Measurements from ENCODE around the gene PLEKHA5. TPM values are rescaled to one million over a fixed set of nuclear protein-coding genes. Genes with fewer than 3 reads are reported as not detected.

PLEKHA5 gene
- total RNA-seq, 2 donors from 2014 or later = 8.9 to 10.3 TPM

DNA sequence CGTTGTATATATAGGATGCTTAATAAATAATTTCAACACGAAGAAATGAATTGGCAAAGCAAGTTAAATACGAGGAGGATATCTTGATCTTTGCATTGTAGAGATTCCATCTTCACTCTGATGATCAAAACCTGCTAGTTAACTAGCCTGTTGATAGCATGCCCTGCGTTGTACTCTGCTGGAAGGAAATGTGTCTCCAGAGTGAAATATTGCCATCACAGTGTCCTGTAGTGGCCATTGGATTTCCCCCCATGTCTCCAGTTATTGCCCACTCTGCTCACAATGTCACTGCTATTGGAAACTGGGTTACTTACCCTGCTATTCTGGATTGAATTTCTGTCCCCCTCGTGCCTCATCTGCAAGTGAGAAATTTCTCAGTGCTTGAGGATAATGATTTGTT lies 109.6 kb downstream of the PLEKHA5 start:
- Mint-ChIP-seq H3K4me1 (peaks cover 9% of the 10 kb centered on the region), H3K27me3 (no peaks in the 10 kb centered on the region), H3K4me3 (no peak overlapping the region), H3K27ac (no peak overlapping the region), H3K36me3 (ENCODE audit: low read depth) (no peaks in the 10 kb centered on the region)
- no peak for ATAC-seq
- no peaks in the 10 kb centered on the region for H3K9me3 ChIP-seq (ENCODE audit: control insufficient read depth, low read length, poor library complexity, severe bottlenecking)
- no peak for DNase-seq

DNA sequence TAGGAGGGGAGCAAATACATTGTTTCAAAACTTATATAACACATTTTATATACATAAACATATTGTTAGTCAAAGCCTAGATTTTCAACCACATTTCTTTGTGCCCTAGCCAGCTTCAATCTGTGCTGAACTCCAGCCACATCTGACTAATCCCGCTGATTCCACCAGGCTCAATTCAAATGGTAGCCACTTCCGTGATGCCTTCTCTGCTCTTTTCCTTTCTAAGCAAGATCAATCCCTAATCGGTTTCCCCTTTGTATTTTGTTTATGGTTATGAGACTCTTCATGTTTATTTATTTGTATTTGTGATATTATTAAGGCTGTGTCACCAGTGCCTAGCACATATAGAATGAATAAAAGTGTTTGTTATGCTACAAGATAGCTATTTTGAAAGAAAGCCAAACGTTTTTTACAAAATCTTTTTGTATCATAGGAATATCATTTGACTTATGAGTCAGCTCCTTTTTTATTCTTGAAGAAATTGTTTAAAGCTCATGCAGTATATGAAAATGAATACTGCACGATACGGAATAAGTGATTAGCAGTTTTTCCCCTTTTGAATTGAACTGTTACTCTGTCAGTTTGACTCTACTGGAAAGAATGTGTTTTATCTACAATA lies 110.2 kb downstream of the PLEKHA5 start:
- no peak overlapping the region for H3K4me3 Mint-ChIP-seq
- peaks cover 5% of the 10 kb centered on the region for H3K4me1 Mint-ChIP-seq
- H3K27ac Mint-ChIP-seq = no peak overlapping the region

DNA sequence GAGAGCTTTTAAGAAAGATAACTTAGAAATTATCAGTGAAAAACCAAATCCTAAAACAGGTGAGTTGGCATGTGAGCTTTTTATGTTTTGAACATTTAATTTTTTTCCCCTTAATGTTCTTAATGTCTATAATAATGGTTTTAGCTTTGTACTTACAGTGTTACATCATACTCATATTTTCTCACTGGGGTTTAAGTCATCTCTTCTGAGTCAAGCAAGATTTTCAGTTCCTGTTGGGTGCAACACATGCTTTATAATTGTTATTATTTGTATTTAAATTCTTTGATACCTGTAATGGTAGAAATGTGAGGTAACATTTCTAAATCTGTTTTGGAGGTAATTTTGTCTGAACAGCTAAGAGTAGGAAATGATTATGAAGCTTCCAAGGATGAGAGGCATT lies 113.0 kb downstream of the PLEKHA5 start:
- no peak for DNase-seq
- no peak for ATAC-seq
- H3K4me3 Mint-ChIP-seq = no peak overlapping the region
- no peaks in the 10 kb centered on the region for H3K9me3 ChIP-seq (ENCODE audit: control insufficient read depth, low read length, poor library complexity, severe bottlenecking)
- no peaks in the 10 kb centered on the region for H3K27me3 Mint-ChIP-seq
- no peak overlapping the region for H3K27ac Mint-ChIP-seq
- H3K4me1 Mint-ChIP-seq = peaks cover 2% of the 10 kb centered on the region
- H3K36me3 Mint-ChIP-seq (ENCODE audit: low read depth) = no peaks in the 10 kb centered on the region

More for the DNA sequence above, 110.2 kb downstream of the PLEKHA5 start:
- no peaks in the 10 kb centered on the region for H3K9me3 ChIP-seq (ENCODE audit: control insufficient read depth, low read length, poor library complexity, severe bottlenecking)
- H3K36me3 Mint-ChIP-seq (ENCODE audit: low read depth) = no peaks in the 10 kb centered on the region
- no peaks in the 10 kb centered on the region for H3K27me3 Mint-ChIP-seq
- no peak for DNase-seq
- no peak for ATAC-seq

- Mint-ChIP-seq H3K27me3 (no peaks in the 10 kb centered on the region), H3K36me3 (ENCODE audit: low read depth) (no peaks in the 10 kb centered on the region), H3K4me3 (no peak overlapping the region), H3K4me1 (peaks cover 2% of the 10 kb centered on the region), H3K27ac (no peak overlapping the region)
- no peak for ATAC-seq
- DNase-seq = no peak
- H3K9me3 ChIP-seq (ENCODE audit: control insufficient read depth, low read length, poor library complexity, severe bottlenecking) = no peaks in the 10 kb centered on the region
Observed at GRCh38 chr12:19243551-19243950, 114.0 kb downstream of the PLEKHA5 start.

GRCh38 chr12:19244312-19244711 lies 114.8 kb downstream of the PLEKHA5 start:
- no peak for ATAC-seq
- no peak overlapping the region for H3K27ac Mint-ChIP-seq
- no peaks in the 10 kb centered on the region for H3K9me3 ChIP-seq (ENCODE audit: control insufficient read depth, low read length, poor library complexity, severe bottlenecking)
- H3K4me1 Mint-ChIP-seq = peaks cover 2% of the 10 kb centered on the region
- H3K27me3 Mint-ChIP-seq = no peaks in the 10 kb centered on the region
- DNase-seq = no peak
- H3K36me3 Mint-ChIP-seq (ENCODE audit: low read depth) = no peaks in the 10 kb centered on the region
- H3K4me3 Mint-ChIP-seq = no peak overlapping the region

DNA sequence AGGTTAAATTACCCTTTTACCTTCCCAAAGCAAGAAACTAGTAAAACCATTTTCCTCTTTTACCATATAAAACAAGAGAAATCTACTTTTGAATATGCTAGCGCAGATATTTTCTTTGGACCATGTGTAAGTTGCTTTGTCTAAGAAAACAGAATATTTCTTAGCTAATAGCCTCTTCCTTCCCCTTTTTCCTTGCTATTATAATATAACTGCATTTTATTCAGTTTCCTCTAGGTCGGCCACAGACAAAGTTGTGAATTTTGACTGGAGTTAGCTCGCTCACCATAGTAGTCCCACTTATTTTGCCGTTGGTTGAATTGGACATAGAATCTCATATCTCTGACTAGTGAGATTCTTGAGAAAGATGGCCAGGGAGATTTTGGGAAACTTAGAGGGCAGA lies 115.6 kb downstream of the PLEKHA5 start:
- H3K4me3 Mint-ChIP-seq = no peak overlapping the region
- no peaks in the 10 kb centered on the region for H3K27me3 Mint-ChIP-seq
- no peaks in the 10 kb centered on the region for H3K36me3 Mint-ChIP-seq (ENCODE audit: low read depth)
- no peaks in the 10 kb centered on the region for H3K9me3 ChIP-seq (ENCODE audit: control insufficient read depth, low read length, poor library complexity, severe bottlenecking)
- no peak for ATAC-seq
- no peak for DNase-seq
- peaks cover 2% of the 10 kb centered on the region for H3K4me1 Mint-ChIP-seq
- no peak overlapping the region for H3K27ac Mint-ChIP-seq

- no peak for DNase-seq
- no peaks in the 10 kb centered on the region for H3K27me3 Mint-ChIP-seq
Observed at GRCh38 chr12:19245666-19246065, 116.1 kb downstream of the PLEKHA5 start.

DNA sequence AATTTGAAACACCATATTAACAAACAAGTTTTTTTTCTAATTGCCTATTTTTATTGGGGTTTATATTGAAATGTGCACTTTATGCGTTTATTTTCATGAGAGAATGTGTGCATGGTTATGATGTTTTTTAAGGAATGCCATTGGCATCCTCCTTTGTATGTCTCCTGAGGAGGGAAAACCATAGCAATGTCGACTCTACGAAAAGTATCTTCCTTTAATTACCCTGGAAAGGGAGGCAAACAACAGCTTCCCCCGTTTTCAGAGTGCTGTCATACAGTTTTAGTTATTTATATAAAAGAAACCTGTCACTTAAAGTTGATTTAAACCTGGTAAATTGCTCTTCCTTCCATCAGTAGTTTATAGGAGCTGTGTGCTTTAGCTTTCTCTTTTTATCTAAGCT lies 117.4 kb downstream of the PLEKHA5 start:
- no peaks in the 10 kb centered on the region for H3K9me3 ChIP-seq (ENCODE audit: control insufficient read depth, low read length, poor library complexity, severe bottlenecking)
- ATAC-seq (no peak), DNase-seq (no peak)
- H3K36me3 Mint-ChIP-seq (ENCODE audit: low read depth) = no peaks in the 10 kb centered on the region
- H3K4me1 Mint-ChIP-seq = peaks cover 2% of the 10 kb centered on the region
- H3K4me3 Mint-ChIP-seq = no peak overlapping the region
- no peak overlapping the region for H3K27ac Mint-ChIP-seq
- H3K27me3 Mint-ChIP-seq = no peaks in the 10 kb centered on the region

More at GRCh38 chr12:19245666-19246065, 116.1 kb downstream of the PLEKHA5 start:
- ATAC-seq = no peak
- H3K9me3 ChIP-seq (ENCODE audit: control insufficient read depth, low read length, poor library complexity, severe bottlenecking) = no peaks in the 10 kb centered on the region
- peaks cover 2% of the 10 kb centered on the region for H3K4me1 Mint-ChIP-seq
- no peaks in the 10 kb centered on the region for H3K36me3 Mint-ChIP-seq (ENCODE audit: low read depth)
- no peak overlapping the region for H3K27ac Mint-ChIP-seq
- no peak overlapping the region for H3K4me3 Mint-ChIP-seq

GRCh38 chr12:19248929-19249602 lies 119.5 kb downstream of the PLEKHA5 start:
- DNase-seq (no peak), ATAC-seq (no peak)
- Mint-ChIP-seq H3K27me3 (no peaks in the 10 kb centered on the region), H3K4me3 (no peak overlapping the region), H3K4me1 (no peaks in the 10 kb centered on the region), H3K27ac (no peak overlapping the region), H3K36me3 (ENCODE audit: low read depth) (no peaks in the 10 kb centered on the region)
- no peaks in the 10 kb centered on the region for H3K9me3 ChIP-seq (ENCODE audit: control insufficient read depth, low read length, poor library complexity, severe bottlenecking)

DNA sequence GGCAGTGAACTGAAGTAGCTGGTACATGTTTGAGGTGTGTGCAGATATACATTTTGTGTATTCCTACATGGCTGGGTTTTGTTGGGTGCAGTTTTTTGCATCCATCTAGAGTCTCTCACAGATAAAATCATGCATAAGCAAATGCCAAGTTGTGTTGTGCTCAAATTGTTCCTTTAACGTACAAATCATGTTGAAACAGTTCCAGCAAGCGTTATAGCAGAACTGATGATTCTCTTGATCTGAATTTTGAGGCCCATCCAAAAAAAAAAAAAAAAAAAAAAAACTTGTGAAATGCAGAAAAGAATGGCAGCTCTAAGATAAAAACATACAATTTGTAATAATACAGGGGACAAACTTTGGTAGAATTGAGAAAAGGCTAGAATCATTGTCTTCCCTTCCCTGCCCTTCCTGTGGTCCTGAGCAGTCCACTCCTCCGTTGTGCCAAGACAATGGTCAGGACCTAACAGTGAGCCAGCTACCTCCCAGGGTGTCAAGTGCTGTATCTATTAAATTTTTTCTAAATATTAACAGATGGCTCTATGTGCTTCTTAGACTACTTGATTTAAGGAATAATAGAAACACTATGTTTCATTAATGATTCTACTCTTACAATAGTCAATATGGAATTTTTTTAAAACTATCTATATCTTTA lies 122.1 kb downstream of the PLEKHA5 start:
- no peak for ATAC-seq
- Mint-ChIP-seq H3K27me3 (no peaks in the 10 kb centered on the region), H3K4me3 (no peak overlapping the region), H3K27ac (no peak overlapping the region), H3K36me3 (ENCODE audit: low read depth) (no peaks in the 10 kb centered on the region), H3K4me1 (no peaks in the 10 kb centered on the region)
- no peaks in the 10 kb centered on the region for H3K9me3 ChIP-seq (ENCODE audit: control insufficient read depth, low read length, poor library complexity, severe bottlenecking)
- DNase-seq = no peak

GRCh38 chr12:19260135-19260534 lies 130.6 kb downstream of the PLEKHA5 start:
- no peaks in the 10 kb centered on the region for H3K4me1 Mint-ChIP-seq
- ATAC-seq = no peak

DNA sequence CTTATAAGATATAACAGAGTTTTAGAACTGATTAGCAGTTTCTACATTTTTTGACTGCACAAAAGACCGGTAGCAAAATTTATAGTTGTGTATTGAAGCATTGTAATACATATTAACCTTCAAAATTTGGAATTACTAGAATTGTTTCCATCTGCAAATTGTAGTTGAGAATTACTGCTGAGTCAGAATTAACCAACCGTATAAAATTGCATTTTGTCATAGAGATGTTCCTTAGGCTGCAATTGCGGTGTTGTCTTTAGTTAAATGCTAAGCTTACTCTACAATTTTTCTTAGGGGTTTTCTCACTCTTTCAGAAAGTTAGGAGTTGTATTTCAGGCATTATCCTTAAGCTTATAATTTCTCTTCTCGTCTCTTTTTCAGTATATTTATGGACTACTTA lies 132.2 kb downstream of the PLEKHA5 start:
- H3K36me3 Mint-ChIP-seq (ENCODE audit: low read depth) = no peaks in the 10 kb centered on the region
- ATAC-seq (no peak), DNase-seq (no peak)
- no peak overlapping the region for H3K27ac Mint-ChIP-seq
- no peaks in the 10 kb centered on the region for H3K4me1 Mint-ChIP-seq
- H3K4me3 Mint-ChIP-seq = no peak overlapping the region
- no peaks in the 10 kb centered on the region for H3K27me3 Mint-ChIP-seq
- H3K9me3 ChIP-seq (ENCODE audit: control insufficient read depth, low read length, poor library complexity, severe bottlenecking) = no peaks in the 10 kb centered on the region

More at GRCh38 chr12:19260135-19260534, 130.6 kb downstream of the PLEKHA5 start:
- Mint-ChIP-seq H3K27ac (no peak overlapping the region), H3K27me3 (no peaks in the 10 kb centered on the region), H3K36me3 (ENCODE audit: low read depth) (no peaks in the 10 kb centered on the region), H3K4me3 (no peak overlapping the region)
- H3K9me3 ChIP-seq (ENCODE audit: control insufficient read depth, low read length, poor library complexity, severe bottlenecking) = no peaks in the 10 kb centered on the region
- no peak for DNase-seq

- H3K36me3 Mint-ChIP-seq (ENCODE audit: low read depth) = no peaks in the 10 kb centered on the region
- no peak for DNase-seq
- no peak overlapping the region for H3K4me3 Mint-ChIP-seq
- H3K9me3 ChIP-seq (ENCODE audit: control insufficient read depth, low read length, poor library complexity, severe bottlenecking) = no peaks in the 10 kb centered on the region
- H3K27me3 Mint-ChIP-seq = no peaks in the 10 kb centered on the region
- no peak for ATAC-seq
- no peak overlapping the region for H3K27ac Mint-ChIP-seq
- peaks cover 2% of the 10 kb centered on the region for H3K4me1 Mint-ChIP-seq
Observed at GRCh38 chr12:19263672-19264071, 134.1 kb downstream of the PLEKHA5 start.
